K562 (cell line): ENCODE results near the gene NAPA. TPM values are rescaled to one million over a fixed set of nuclear protein-coding genes. Genes with fewer than 3 reads are reported as not detected.

ENCODE experiments used
- EGR1 ChIP-seq: fragments of 450-650 bp; conservative IDR thresholded peaks from 2 replicates; pipeline ENCODE4 v1.6.1; 2017; ENCODE audit warnings: mild to moderate bottlenecking
- EWSR1 ChIP-seq: fragments of 450-650 bp; IDR thresholded peaks from 2 replicates; pipeline ENCODE4 v1.6.1; 2018; ENCODE audit warnings: borderline replicate concordance, mild to moderate bottlenecking, low read depth, moderate library complexity; ENCODE audit not compliant: partially characterized antibody
- POLR2G ChIP-seq: fragments of 200-400 bp; formaldehyde crosslinking; IDR thresholded peaks from 2 replicates; pipeline ENCODE4 v1.6.1; 2017; ENCODE audit warnings: low read depth, mild to moderate bottlenecking, antibody characterized with exemption, low read length, moderate library complexity
- RBFOX2 ChIP-seq: fragments of 200-400 bp; formaldehyde crosslinking; IDR thresholded peaks from 2 replicates; pipeline ENCODE4 v1.6.1; 2017; ENCODE audit warnings: low read depth, mild to moderate bottlenecking, low read length, moderate library complexity
- RCOR1 ChIP-seq, 2 experiments: IDR thresholded peaks; 2 replicates each; pipeline ENCODE4 v1.6.1; 2012; ENCODE audit warnings: low read depth in 2 of 2, low read length in 2 of 2, borderline replicate concordance in 1 of 2, improper control_type of control experiment in 1 of 2
- TAF1 ChIP-seq: IDR thresholded peaks from 2 replicates; pipeline ENCODE4 v1.6.1; 2011; ENCODE audit warnings: mild to moderate bottlenecking, low read length, moderate library complexity; ENCODE audit not compliant: insufficient read depth, control insufficient read depth, severe bottlenecking; ENCODE audit errors: extremely low read depth
- TBP ChIP-seq: optimal IDR thresholded peaks from 2 replicates; pipeline ENCODE3; 2011; ENCODE audit warnings: low read depth, low read length, improper control_type of control experiment
- YY1 ChIP-seq, 3 experiments: IDR thresholded peaks; 2 replicates each; pipeline ENCODE4 v1.6.1; 2011; ENCODE audit warnings: low read length in 2 of 3, mild to moderate bottlenecking in 2 of 3, moderate library complexity in 2 of 3, borderline replicate concordance in 1 of 3, control low read depth in 1 of 3, low read depth in 1 of 3; ENCODE audit not compliant: insufficient read depth in 3 of 3, insufficient replicate concordance in 2 of 3, control insufficient read depth in 1 of 3, insufficient read length in 1 of 3; ENCODE audit errors: extremely low read depth in 1 of 3
- ZNF41 ChIP-seq: fragments of 250-450 bp; sonication (Bioruptor Pico); conservative IDR thresholded peaks from 2 replicates; pipeline ENCODE4 v1.4.0; 2020; ENCODE audit warnings: mild to moderate bottlenecking
- polyA plus RNA-seq, 8 experiments: library from polyadenylated mRNA; depleted of rRNA in 4 of 8; stranded (reverse) in 5 of 8; unstranded in 3 of 8; fragments of >200 nt; fragmentation: Nextera tagmentation in 2 of 8; fragmentation: Illumina TruSeq in 1 of 8; extraction: Ambion mirVana in 2 of 8; extraction: Trizol in 1 of 8; gene quantifications; 2 replicates each; pipeline versions ENCODE4 v1.2.1 to v1.2.3, GENCODE V29; 2011 to 2014; ENCODE audit warnings: inconsistent platforms in 1 of 8, missing spikeins in 1 of 8
- total RNA-seq, 7 experiments: library from RNA; depleted of rRNA in 6 of 7; stranded (reverse); fragments of >200 nt in 6 of 7; fragmentation: Illumina TruSeq in 2 of 7; extraction: Trizol in 2 of 7; gene quantifications; 2 replicates each; pipeline versions ENCODE4 v1.2.1 to v1.2.3, GENCODE V29; 2011 to 2021; ENCODE audit warnings: low replicate concordance in 1 of 7
- TF ChIP-seq, protein P1 (sequence below), 3 experiments: fragments of 200-800 bp in 1 of 3; sonication (Bioruptor generic) in 1 of 3; sonication (generic) in 1 of 3; formaldehyde crosslinking in 1 of 3; IDR thresholded peaks; 2 replicates each; pipeline versions ENCODE4 v1.6.1 to v1.8.0; 2016 to 2022; ENCODE audit warnings: mild to moderate bottlenecking in 2 of 3, missing compliant biosample characterization in 2 of 3, missing genetic modification characterization in 2 of 3, missing genetic modification reagents in 1 of 3

NAPA gene
- total and polyA plus RNA-seq, 9 of the 15 experiments (the other 6 are each of a cell fraction or from before 2014, with no cell fraction given) = 5.4 to 98.6 (median 77.5) TPM

DNA sequence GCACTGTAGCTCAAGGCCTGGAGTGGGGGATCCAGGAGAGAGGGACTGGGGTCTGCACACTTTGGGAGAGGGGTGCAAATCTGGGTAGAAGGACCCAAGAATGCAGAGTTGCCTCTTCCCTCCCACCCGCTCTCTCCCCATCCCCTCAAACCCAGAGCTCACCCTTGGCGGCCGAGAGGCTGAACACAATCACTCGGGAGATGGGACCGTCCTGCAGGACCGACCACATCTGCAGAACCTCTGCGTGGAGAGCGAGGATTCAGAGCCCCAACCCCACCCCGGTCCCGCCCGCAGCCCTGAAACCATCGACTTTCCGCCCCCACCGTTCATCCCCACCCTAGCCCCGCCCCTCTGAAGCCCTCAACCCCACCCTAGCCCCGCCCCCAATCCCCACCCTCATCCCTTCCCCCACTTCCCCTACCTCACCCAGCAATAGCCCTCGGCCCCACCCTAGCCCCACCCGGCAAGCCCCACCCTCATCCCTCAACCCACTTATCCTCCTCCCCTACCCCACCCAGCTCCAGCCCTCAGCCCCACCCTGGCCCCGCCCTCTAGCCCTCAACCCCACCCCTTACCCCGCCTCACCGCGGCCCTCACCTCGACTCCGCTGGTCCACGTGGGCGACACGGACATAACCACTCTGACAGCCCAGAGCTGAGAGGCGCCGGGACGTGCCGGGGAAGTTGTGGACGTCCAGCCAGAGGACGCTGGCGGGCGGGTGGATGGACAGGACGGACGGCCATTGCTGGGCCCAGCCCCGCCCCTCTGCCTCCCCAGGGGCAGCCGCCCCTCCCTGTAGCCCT is 35.0 kb downstream of the NAPA start (continued):
- TF ChIP-seq, protein P1, sequence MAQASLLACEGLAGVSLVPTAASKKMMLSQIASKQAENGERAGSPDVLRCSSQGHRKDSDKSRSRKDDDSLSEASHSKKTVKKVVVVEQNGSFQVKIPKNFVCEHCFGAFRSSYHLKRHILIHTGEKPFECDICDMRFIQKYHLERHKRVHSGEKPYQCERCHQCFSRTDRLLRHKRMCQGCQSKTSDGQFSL (CRISPR knock-in tag; IDR thresholded peaks at IDR 0.05) = no peak
- TF ChIP-seq, protein P1 (tag; IDR thresholded peaks at IDR 0.05) = no peak
- TF ChIP-seq RCOR1 (IDR thresholded peaks at IDR 0.05; ENCODE audit: borderline replicate concordance in 1 of 2, low read depth in 2 of 2, low read length in 2 of 2) (no peak), RBFOX2 (peak; percentile 48; the same call in 1 of the 2 replicates), EWSR1 (no peak), TAF1 (peak; percentile 26), EGR1 (peak; percentile 28; the same call in 1 of the 2 replicates), ZNF41 (CRISPR knock-in tag) (no peak), TBP (no peak), POLR2G (peak; percentile 57), YY1 (IDR thresholded peaks at IDR 0.05; ENCODE audit: borderline replicate concordance in 1 of 3, control insufficient read depth in 1 of 3, extremely low read depth in 1 of 3, insufficient read depth in 3 of 3, insufficient read length in 1 of 3, insufficient replicate concordance in 2 of 3, low read depth in 1 of 3, low read length in 2 of 3) (peak; percentile 44 to 80 (median 70))
